ENCODE results near the gene GLO1. TPM values are rescaled to one million over a fixed set of nuclear protein-coding genes. Genes with fewer than 3 reads are reported as not detected.

The GLO1 gene
- total RNA-seq, 1 donor from 2014 or later: 149 TPM

DNA sequence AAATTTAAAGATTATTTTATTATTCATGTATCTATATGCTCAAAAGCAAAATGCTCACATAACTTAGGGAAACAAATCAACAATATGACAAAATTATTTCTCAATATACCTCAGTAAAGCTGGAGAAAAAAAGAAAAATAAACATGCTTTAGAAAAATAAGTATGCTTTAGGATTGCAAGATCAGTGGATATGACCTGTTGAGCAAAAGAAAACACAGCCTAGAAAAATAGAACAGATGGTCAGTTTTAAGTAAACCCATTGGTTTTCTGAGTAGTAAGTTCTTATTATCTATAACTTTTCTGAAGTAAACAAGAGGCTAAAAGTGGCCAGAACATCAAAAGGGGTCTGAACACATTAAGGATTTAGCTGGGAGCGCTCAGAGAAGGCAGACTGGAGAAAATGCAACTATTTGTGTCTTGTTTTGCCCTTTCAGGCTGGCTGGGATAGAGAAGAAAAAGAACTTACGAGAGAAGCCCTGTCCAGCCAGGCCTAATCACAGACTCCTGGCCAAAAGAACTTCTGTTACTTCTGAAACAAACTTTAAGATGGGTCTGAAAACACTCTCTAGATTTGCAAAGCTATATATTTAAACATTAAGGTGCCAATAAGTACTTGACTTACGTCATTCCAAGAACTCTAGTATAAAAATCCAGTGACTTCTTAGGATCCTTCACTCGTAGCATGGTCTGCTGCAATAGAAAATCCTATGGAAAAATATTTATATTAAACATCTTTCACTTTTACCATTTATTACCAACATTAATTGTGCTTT lies 16.5 kb downstream of the GLO1 start:
- Mint-ChIP-seq H3K4me3 (no peak overlapping the region), H3K27ac (ENCODE audit: unreplicated experiment) (no peak overlapping the region), H3K9me3 (no peaks in the 10 kb centered on the region), H3K36me3 (ENCODE audit: low read depth) (peaks cover 4% of the 10 kb centered on the region), H3K4me1 (peaks cover 7% of the 10 kb centered on the region), H3K27me3 (ENCODE audit: low read depth) (no peaks in the 10 kb centered on the region)
- TF ChIP-seq, protein P1, sequence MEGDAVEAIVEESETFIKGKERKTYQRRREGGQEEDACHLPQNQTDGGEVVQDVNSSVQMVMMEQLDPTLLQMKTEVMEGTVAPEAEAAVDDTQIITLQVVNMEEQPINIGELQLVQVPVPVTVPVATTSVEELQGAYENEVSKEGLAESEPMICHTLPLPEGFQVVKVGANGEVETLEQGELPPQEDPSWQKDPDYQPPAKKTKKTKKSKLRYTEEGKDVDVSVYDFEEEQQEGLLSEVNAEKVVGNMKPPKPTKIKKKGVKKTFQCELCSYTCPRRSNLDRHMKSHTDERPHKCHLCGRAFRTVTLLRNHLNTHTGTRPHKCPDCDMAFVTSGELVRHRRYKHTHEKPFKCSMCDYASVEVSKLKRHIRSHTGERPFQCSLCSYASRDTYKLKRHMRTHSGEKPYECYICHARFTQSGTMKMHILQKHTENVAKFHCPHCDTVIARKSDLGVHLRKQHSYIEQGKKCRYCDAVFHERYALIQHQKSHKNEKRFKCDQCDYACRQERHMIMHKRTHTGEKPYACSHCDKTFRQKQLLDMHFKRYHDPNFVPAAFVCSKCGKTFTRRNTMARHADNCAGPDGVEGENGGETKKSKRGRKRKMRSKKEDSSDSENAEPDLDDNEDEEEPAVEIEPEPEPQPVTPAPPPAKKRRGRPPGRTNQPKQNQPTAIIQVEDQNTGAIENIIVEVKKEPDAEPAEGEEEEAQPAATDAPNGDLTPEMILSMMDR (conservative IDR thresholded peaks at IDR 0.05): no peak
- DNase-seq (ENCODE audit: low read depth, low spot score): no peak

GRCh38 chr6:38684904-38685303 lies 18.0 kb downstream of the GLO1 start:
- no peaks in the 10 kb centered on the region for H3K27me3 Mint-ChIP-seq (ENCODE audit: low read depth)
- no peaks in the 10 kb centered on the region for H3K9me3 Mint-ChIP-seq
- DNase-seq (ENCODE audit: low read depth, low spot score): no peak
- peaks cover 4% of the 10 kb centered on the region for H3K4me1 Mint-ChIP-seq
- peaks cover 4% of the 10 kb centered on the region for H3K36me3 Mint-ChIP-seq (ENCODE audit: low read depth)
- TF ChIP-seq, protein P1 (conservative IDR thresholded peaks at IDR 0.05): no peak
- H3K27ac Mint-ChIP-seq (ENCODE audit: unreplicated experiment): no peak overlapping the region
- H3K4me3 Mint-ChIP-seq: no peak overlapping the region

DNA sequence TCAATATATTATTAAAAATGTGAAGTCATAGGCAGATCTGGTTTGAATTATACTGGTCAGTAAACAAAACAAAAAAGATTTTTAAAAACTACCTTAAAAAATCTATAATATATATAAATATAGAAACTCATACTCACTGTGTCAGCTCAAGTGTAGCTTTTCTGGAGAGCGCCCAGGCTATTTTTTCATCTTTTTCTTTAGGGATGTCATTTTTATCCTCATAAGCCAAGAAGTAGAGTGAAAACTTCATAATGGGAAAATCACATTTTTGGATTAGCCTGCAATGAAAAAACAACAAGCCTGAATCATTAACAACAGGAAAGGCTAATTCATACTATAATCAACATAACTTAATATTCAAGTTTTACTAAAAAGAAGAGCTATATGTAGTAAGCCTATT lies 18.7 kb downstream of the GLO1 start:
- H3K27me3 Mint-ChIP-seq (ENCODE audit: low read depth): no peaks in the 10 kb centered on the region
- no peak overlapping the region for H3K27ac Mint-ChIP-seq (ENCODE audit: unreplicated experiment)
- no peak for DNase-seq (ENCODE audit: low read depth, low spot score)
- no peaks in the 10 kb centered on the region for H3K9me3 Mint-ChIP-seq
- H3K4me1 Mint-ChIP-seq: peaks cover 4% of the 10 kb centered on the region
- TF ChIP-seq, protein P1 (conservative IDR thresholded peaks at IDR 0.05): no peak
- H3K36me3 Mint-ChIP-seq (ENCODE audit: low read depth): peaks cover 4% of the 10 kb centered on the region
- H3K4me3 Mint-ChIP-seq: no peak overlapping the region

GRCh38 chr6:38681850-38682249 lies 21.1 kb downstream of the GLO1 start:
- Mint-ChIP-seq H3K4me3 (no peak overlapping the region), H3K36me3 (ENCODE audit: low read depth) (peaks cover 12% of the 10 kb centered on the region), H3K27ac (ENCODE audit: unreplicated experiment) (no peak overlapping the region), H3K27me3 (ENCODE audit: low read depth) (no peaks in the 10 kb centered on the region), H3K9me3 (no peaks in the 10 kb centered on the region), H3K4me1 (no peaks in the 10 kb centered on the region)
- no peak for DNase-seq (ENCODE audit: low read depth, low spot score)
- TF ChIP-seq, protein P1 (conservative IDR thresholded peaks at IDR 0.05): no peak

- DNase-seq (ENCODE audit: low read depth, low spot score): no peak
- H3K9me3 Mint-ChIP-seq: no peaks in the 10 kb centered on the region
- H3K4me3 Mint-ChIP-seq: no peak overlapping the region
- H3K4me1 Mint-ChIP-seq: no peaks in the 10 kb centered on the region
- H3K36me3 Mint-ChIP-seq (ENCODE audit: low read depth): peaks cover 26% of the 10 kb centered on the region
- H3K27ac Mint-ChIP-seq (ENCODE audit: unreplicated experiment): no peak overlapping the region
- H3K27me3 Mint-ChIP-seq (ENCODE audit: low read depth): no peaks in the 10 kb centered on the region
- TF ChIP-seq, protein P1 (conservative IDR thresholded peaks at IDR 0.05): no peak
Measured at GRCh38 chr6:38679668-38680067, 23.3 kb downstream of the GLO1 start.
